ENCODE data around the gene NFATC4.

NFATC4 gene

DNA sequence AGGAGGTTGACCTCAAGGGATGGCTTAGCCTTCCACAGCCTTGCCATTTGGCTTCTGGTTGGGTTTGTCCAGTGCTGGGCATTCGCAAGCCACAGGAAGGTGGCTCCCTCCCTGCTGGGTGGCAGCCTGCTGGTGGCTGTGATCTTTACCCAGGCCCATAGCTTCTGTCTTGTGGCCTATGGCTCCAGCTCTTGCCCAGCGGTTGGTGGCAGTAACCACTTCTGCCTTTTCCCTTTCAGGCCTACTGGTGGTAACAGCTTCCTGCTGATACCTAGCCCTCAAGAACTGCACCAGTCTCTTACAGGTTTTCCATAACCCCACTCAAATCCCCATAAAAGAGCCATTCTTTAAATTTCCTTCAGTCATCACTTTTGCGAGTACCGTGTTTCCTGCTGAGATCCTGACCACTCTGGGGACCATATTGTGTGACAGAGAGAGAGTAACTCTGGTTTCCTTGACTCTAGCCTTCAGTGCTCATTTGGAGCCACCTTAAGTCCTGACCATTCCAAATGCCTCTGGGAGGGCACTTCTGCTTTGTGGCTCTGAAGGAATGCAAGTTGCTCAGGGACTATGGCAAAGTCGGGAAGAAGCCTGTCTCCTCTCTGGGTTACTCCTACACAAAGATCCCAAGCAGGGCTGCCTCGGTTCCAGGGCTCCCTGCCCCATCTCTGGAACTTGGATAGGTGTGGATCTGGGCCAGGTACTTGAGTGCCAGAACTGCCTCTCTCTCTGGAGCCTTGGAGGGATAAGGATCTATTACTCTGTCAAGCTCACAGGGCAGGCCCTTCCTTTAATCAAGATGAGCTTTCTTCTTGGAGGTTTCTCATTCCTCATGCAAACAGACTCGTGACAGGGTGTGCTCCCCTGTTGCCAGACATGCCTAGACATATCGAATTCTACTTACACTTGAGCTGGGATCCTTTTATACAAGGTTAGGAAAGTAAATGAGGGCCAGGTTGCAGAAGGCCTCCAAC is 27.9 kb downstream of the NFATC4 start:
- H3K9me3 ChIP-seq (ENCODE audit: control insufficient read depth, insufficient read depth, low read length) = no peaks in the 10 kb centered on the region
- H3K4me1 ChIP-seq (ENCODE audit: insufficient read depth, low read length) = peaks cover 13% of the 10 kb centered on the region; the same call in 1 of the 2 replicates
- no peaks in the 10 kb centered on the region for H3K36me3 ChIP-seq (ENCODE audit: insufficient read depth, low read length)
- no peak overlapping the region for H3K9ac ChIP-seq (ENCODE audit: low read depth, low read length)

DNA sequence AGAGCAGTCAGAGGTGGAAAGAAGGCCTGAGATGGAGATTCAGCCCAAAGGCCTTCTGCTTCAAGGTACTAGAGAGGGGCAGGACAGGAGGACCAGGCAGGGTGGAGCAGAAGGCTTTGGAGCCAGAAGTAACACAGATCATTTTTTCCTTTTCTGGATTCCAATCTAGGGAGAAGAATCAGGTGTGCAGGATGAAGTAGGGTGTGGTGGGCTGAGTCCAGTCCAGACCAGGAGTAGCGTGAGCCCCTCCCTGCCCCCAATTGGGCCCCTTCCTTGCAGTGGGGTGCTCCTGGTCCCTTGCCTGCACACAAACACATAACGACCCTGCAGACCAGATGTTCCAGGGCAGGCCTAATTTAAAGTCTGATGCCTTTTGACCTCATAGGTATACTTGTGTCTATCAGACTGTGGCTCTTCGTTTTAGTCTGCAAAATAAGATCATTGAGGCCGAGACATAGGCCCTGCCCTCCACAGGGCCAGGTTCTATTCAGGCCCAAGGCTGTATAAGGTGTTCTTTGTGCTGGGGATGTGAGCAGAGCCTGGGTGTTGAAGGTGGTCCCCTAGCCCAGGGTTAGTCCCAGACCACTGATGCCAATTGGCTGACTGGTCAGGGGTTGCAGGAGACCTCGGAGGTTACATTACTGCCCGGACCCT is 29.8 kb downstream of the NFATC4 start:
- peak overlapping the region; percentile 28 for H3K9ac ChIP-seq (ENCODE audit: low read depth, low read length)
- H3K36me3 ChIP-seq (ENCODE audit: insufficient read depth, low read length) = no peaks in the 10 kb centered on the region
- H3K9me3 ChIP-seq (ENCODE audit: control insufficient read depth, insufficient read depth, low read length) = no peaks in the 10 kb centered on the region
- H3K4me1 ChIP-seq (ENCODE audit: insufficient read depth, low read length) = peaks cover 8% of the 10 kb centered on the region

DNA sequence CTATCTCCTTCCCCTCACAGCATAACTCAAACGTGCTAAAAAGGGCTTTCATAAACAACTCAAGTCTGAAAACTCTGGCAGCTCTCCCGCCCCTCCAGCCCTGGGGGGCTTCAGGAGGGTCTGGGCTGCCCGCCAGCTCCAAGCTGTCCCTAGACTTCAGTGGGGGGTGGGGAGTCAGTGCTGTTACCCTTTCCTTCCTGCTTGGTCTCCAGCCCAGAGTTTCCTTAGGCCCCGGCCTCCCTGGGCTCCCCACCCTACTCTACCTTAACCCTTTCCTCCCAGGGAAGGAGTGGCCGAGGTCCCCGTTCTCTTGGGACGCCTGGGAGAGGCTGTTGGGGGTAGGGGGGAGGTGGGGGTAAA is 30.3 kb downstream of the NFATC4 start:
- H3K36me3 ChIP-seq (ENCODE audit: insufficient read depth, low read length) = no peaks in the 10 kb centered on the region
- H3K9me3 ChIP-seq (ENCODE audit: control insufficient read depth, insufficient read depth, low read length) = no peaks in the 10 kb centered on the region
- peak overlapping the region; percentile 28 for H3K9ac ChIP-seq (ENCODE audit: low read depth, low read length)
- H3K4me1 ChIP-seq (ENCODE audit: insufficient read depth, low read length) = peaks cover 11% of the 10 kb centered on the region

DNA sequence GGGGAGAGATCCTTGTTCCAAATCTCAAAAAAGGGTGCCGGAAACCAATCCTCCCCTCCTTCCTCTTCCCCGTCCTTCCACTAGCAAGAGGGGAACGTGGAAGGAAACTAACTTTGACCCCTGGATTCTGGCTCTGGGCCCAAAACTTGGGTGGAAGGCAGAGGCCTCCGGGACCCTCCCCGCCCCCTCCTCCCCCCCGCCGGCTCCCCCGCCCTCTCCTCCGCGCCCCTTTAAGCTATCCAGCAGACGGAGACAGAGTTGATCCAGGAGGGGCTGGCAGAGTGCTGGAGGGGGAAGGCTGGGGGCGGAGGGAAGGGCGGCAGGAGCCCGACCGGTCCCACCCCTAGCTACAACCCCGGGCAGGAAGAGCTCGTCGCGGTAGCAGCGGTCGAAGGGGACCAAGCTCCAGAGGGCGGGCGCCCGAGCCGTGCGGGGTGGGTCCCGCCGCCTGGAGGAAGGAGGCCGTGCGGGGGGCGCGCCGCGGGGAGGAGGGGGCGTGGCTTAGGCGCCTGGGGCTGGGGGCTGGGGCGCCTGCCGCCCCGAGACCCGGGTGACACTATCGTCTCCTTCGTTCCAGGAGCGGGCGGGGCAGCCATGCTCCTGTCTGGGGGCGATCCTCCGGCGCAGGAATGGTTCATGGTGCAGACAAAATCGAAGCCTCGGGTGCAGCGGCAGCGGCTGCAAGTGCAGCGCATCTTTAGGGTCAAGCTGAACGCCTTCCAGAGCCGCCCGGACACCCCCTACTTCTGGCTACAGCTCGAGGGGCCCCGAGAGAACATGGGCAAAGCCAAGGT is 30.9 kb downstream of the NFATC4 start, which contains the start of gene NYNRIN:
NYNRIN (plus strand) TSS at position 351 of the 794 bp plus-strand sequence; CDS start at position 595, 244 bp downstream.
- Histone ChIP-seq H3K4me1 (ENCODE audit: insufficient read depth, low read length) (peaks cover 17% of the 10 kb centered on the region), H3K9ac (ENCODE audit: low read depth, low read length) (peak within 1 kb of the TSS; percentile 71), H3K36me3 (ENCODE audit: insufficient read depth, low read length) (no peaks in the 10 kb centered on the region), H3K9me3 (ENCODE audit: control insufficient read depth, insufficient read depth, low read length) (no peaks in the 10 kb centered on the region)

DNA sequence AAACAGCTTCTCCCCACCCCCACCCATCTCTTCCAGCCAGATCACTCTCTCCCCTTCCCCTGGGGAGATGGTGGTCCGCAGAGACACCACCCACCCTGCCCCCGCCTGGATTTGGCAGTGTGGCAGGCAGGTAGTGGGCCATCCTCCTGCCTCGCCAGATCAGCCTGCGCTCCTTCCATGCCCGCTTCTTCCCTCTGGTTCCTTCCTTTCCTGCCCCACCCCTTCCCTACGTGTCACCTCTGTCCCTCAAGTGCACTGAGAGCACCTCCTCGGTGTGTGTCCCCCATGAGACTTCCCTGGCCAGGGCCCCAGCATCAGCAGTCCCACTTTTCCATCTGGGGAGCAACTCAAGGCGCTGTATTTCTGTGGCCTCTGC is 31.5 kb downstream of the NFATC4 start:
- Histone ChIP-seq H3K9ac (ENCODE audit: low read depth, low read length) (peak overlapping the region; percentile 71), H3K36me3 (ENCODE audit: insufficient read depth, low read length) (no peaks in the 10 kb centered on the region), H3K9me3 (ENCODE audit: control insufficient read depth, insufficient read depth, low read length) (no peaks in the 10 kb centered on the region), H3K4me1 (ENCODE audit: insufficient read depth, low read length) (peaks cover 18% of the 10 kb centered on the region)

DNA sequence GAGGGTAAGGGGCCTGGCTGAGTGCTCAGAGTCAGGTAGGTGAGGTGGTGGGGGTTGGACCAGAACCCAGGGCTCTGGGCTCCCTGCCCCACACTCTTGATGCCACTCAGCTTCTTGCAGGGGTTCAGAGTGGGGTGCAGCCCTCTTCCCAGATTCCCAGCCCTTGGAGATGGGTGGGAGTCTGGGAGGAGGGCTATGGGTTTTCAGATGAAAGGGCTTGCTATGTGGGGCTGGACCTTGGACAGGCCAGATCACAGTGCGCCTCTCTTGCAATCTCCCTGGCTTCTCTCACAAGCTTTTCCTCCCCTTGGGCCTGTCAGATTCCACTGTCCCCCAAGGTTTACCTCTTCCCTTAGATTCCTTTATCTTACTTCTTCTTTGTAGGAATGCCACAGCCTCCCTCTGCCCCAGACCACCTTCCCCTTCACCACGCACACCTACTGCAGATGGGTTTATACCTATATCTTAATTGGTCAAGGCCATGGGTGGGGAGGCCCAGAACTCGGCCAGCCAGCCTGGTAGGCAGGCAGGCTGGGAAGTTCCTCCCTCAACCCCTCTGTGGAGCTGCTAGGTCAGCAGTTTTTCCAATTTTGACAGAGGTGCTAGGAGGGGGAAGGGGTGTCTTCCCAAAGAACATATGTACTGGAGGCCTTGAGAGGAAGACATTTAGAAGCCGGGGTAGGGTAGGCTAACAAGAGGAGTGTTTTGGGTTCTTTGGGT is 32.2 kb downstream of the NFATC4 start:
- Histone ChIP-seq H3K4me1 (ENCODE audit: insufficient read depth, low read length) (peaks cover 18% of the 10 kb centered on the region), H3K9ac (ENCODE audit: low read depth, low read length) (peak overlapping the region; percentile 71; the same call in 1 of the 2 replicates), H3K9me3 (ENCODE audit: control insufficient read depth, insufficient read depth, low read length) (no peaks in the 10 kb centered on the region), H3K36me3 (ENCODE audit: insufficient read depth, low read length) (no peaks in the 10 kb centered on the region)

DNA sequence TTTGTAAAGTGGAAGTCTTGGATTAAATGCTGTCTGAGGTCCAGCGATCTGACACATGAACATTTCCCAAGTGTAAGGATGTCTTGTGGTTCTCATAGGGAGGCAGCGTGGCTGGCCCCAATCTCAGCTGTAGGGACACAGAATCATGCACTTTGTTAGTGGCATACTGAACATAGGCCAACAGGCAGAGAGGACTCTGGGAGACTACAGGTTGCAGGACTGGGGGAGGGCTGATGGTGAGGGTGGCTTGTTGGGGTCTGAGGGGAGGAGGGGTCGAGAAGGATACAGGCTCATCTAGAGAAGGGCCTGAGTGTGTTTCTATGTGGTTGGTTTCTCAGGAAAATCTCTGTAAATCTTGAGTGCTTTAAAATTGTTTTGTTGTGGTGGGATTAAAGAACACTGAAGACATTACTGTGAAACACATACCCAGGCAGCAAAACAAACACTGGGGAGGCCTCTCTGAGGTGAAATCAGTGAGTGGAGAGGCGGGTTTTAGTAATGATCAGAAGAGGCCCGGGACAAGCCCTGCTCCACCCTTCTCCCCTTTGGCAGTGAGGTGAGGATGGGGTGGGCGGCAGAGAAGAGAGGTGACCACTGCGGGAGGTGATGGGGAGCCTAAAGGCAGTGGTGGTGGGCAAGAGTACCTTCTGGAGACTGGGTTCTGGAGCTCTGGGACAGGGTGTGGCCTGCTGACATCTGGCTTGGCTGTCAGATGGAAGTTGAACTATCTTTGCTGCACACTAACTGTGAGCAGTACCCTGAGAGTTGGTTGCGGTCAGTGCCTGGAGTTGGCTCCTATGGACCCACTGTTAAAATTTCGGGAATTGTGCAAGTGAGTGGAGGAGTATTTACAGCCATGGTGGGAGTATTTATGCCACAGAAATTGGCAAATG is 34.1 kb downstream of the NFATC4 start:
- Histone ChIP-seq H3K9ac (ENCODE audit: low read depth, low read length) (no peak overlapping the region), H3K4me1 (ENCODE audit: insufficient read depth, low read length) (peaks cover 18% of the 10 kb centered on the region), H3K36me3 (ENCODE audit: insufficient read depth, low read length) (no peaks in the 10 kb centered on the region), H3K9me3 (ENCODE audit: control insufficient read depth, insufficient read depth, low read length) (no peaks in the 10 kb centered on the region)

DNA sequence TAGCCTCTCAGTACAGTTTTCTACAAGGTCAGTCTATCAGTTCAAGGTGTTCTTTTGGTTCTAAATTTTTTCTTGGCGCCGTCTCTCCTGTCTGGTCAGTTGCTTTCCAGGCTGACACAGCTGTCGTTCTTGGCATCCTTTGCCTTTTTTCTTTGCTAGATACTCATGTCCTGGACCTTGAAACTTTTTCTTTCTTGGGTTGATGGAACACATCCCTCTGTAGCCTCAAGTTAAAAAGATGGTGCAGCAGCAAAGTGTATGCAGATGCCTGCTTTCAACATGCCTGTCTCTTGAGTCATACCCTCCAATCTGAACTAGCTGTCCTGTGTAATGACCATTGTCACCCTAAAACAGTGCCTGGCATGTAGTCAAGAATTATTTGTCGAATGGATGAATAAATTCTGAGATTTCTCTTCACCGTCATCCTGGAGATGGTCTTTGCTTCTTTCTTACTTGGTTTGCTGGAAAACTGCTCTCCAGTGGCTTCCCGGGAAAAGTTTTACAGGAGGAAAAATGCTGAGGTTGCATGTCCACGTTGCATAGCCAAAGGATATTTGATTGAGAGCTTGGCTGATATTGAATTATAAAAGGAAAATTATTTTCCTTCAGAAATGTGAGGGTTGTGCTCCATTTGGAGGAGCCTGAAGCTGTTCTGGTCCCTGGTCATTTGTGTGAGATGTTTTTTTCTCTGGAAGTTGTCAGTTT is 35.5 kb downstream of the NFATC4 start:
- no peaks in the 10 kb centered on the region for H3K9me3 ChIP-seq (ENCODE audit: control insufficient read depth, insufficient read depth, low read length)

DNA sequence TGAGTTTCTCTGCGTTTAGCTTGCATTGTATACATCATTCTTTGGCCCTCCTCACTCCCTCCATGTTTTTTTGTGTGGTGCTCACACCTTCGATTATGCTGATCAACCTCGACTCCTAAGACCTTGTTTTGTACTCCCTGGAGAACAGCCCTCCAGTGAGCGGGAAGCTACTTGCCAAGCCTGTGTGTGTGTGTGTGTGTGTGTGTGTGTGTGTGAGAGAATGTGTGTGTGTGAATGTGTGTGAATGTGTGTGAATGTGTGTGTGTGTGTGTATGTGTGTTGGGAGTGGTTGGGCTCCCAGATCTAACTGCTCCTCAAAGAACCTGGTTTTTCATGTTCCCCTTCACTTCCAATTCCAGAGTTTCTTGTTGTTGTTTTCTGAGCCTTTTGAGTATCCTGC is 36.8 kb downstream of the NFATC4 start:
- Histone ChIP-seq H3K9me3 (ENCODE audit: control insufficient read depth, insufficient read depth, low read length) (no peaks in the 10 kb centered on the region), H3K36me3 (ENCODE audit: insufficient read depth, low read length) (no peaks in the 10 kb centered on the region), H3K9ac (ENCODE audit: low read depth, low read length) (no peak overlapping the region), H3K4me1 (ENCODE audit: insufficient read depth, low read length) (peaks cover 13% of the 10 kb centered on the region)

More for the DNA sequence above, 35.5 kb downstream of the NFATC4 start:
- H3K36me3 ChIP-seq (ENCODE audit: insufficient read depth, low read length) = no peaks in the 10 kb centered on the region
- H3K9ac ChIP-seq (ENCODE audit: low read depth, low read length) = no peak overlapping the region
- peaks cover 13% of the 10 kb centered on the region for H3K4me1 ChIP-seq (ENCODE audit: insufficient read depth, low read length)

DNA sequence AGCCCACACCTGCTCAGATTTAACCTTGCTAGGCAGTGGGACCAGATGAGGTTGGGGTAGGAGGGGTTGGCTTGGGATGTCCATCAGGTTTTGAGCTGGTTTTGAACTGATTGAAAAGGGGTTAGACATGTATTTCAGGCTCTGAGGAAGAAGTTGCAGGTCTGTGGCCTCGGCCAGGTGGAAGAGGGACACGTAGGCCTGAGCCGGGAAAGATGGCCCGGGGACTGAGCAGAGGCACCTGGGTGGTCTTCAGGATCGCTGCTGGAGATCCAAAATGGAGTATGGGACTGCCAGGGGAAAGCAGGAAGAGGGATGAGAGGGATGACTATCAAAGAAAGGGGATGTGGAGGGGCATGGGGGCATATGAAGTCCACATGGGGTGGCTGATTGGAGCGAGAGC is 38.4 kb downstream of the NFATC4 start:
- Histone ChIP-seq H3K9me3 (ENCODE audit: control insufficient read depth, insufficient read depth, low read length) (no peaks in the 10 kb centered on the region), H3K4me1 (ENCODE audit: insufficient read depth, low read length) (peaks cover 13% of the 10 kb centered on the region), H3K9ac (ENCODE audit: low read depth, low read length) (no peak overlapping the region), H3K36me3 (ENCODE audit: insufficient read depth, low read length) (no peaks in the 10 kb centered on the region)

DNA sequence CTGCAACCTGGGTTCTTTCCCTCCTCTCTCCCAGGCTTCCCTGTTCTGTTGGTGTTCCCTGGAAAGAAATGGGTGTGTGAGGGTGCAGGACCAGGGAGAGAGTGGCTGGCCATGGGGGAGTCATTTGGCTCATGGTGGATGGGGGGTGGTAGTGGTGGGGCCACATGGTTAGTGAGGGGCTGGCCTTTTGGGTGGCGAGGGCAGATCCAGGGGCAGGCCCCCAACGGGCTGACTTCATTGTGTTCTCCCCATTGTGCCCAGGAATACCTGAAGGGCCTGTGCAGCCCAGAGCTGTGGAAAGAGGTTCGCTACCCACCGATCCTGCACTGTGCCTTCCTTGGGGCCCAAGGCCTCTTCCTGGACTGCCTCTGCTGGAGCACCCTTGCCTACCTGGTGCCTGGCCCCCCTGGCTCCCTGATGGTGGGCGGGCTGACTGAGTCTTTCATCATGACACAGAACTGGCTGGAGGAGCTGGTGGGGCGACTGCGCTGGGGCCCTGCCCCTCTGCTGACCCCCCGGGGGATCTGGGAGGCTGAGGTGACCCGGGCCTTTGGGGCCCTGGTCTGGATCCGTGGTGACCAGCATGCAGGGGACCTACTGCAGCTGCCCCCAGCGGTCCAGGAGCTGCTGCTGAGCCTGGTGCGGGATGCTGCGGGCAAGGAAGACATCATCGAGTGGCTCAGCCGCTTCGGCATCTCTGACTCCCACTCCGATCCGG is 39.8 kb downstream of the NFATC4 start:
- no peak overlapping the region for H3K9ac ChIP-seq (ENCODE audit: low read depth, low read length)
- H3K36me3 ChIP-seq (ENCODE audit: insufficient read depth, low read length) = no peaks in the 10 kb centered on the region
- H3K4me1 ChIP-seq (ENCODE audit: insufficient read depth, low read length) = peaks cover 12% of the 10 kb centered on the region
- H3K9me3 ChIP-seq (ENCODE audit: control insufficient read depth, insufficient read depth, low read length) = no peaks in the 10 kb centered on the region

DNA sequence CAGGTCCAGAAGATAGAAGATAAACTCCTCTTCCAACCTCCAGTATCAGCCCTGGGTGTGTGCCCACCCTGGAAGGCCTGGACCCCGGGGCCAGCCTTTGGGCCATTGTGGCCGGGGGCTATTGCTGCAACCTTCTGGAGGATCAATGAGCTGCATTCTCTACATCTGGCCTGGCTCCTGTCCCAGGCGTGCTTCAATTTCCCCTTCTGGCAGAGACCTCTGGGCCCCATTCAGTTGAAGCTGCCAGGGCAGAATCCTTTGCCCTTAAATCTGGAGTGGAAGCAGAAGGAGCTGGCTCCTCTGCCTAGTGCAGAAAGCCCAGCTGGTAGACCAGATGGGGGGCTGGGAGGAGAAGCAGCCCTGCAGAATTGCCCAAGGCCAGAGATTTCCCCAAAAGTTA is 40.8 kb downstream of the NFATC4 start:
- Histone ChIP-seq H3K9me3 (ENCODE audit: control insufficient read depth, insufficient read depth, low read length) (no peaks in the 10 kb centered on the region), H3K4me1 (ENCODE audit: insufficient read depth, low read length) (peaks cover 2% of the 10 kb centered on the region; the same call in 1 of the 2 replicates), H3K36me3 (ENCODE audit: insufficient read depth, low read length) (no peaks in the 10 kb centered on the region)

More for the DNA sequence above, 40.8 kb downstream of the NFATC4 start:
- no peak overlapping the region for H3K9ac ChIP-seq (ENCODE audit: low read depth, low read length)

Measured in ES-I3 (cell line).